ENCODE data around the gene EFCAB6.

The EFCAB6 gene

DNA sequence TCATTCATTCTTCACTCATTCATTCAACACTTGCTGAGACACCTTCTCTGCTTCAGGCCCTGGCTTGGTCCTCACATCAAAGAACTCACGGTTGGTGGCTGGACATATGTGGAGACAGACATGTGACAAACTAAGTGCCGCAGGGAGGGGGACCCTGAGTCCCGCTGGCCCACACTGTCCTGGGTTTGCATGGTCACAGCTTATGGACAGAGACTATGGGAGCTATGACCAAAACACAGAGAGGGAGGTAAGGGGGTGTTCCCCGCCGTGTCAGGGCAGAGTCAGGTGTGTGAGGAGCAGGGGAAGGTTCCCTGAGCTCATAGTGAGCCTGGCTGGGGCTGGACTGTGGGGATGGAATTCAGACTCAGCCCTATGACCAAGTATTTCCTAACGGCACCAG is 277.2 kb downstream of the EFCAB6 start:
- ATAC-seq (ENCODE audit: insufficient read depth, low read depth) (no peak), DNase-seq (no peak)
- Histone ChIP-seq H3K4me2 (ENCODE audit: insufficient read depth, low read length) (no peak overlapping the region), H3K27me3 (ENCODE audit: insufficient read depth, low read length, poor library complexity) (peaks cover 7% of the 10 kb centered on the region), H2AFZ (ENCODE audit: low read depth, low read length) (no peak overlapping the region), H3K79me2 (ENCODE audit: insufficient read depth, low read length) (no peaks in the 10 kb centered on the region), H3K9ac (ENCODE audit: low read depth, low read length) (no peak overlapping the region), H3K4me1 (ENCODE audit: insufficient read depth, low read length) (no peaks in the 10 kb centered on the region), H3K27ac (ENCODE audit: low read length) (no peak overlapping the region), H4K20me1 (ENCODE audit: insufficient read depth, low read length) (no peaks in the 10 kb centered on the region; the same call in 1 of the 2 replicates), H3K9me3 (ENCODE audit: insufficient read depth, low read length, severe bottlenecking) (no peaks in the 10 kb centered on the region), H3K36me3 (ENCODE audit: insufficient read depth, low read length) (no peaks in the 10 kb centered on the region), H3K4me3 (ENCODE audit: low read depth in 1 of 2, low read length in 2 of 2) (no peak overlapping the region)
- TF ChIP-seq, protein P1, sequence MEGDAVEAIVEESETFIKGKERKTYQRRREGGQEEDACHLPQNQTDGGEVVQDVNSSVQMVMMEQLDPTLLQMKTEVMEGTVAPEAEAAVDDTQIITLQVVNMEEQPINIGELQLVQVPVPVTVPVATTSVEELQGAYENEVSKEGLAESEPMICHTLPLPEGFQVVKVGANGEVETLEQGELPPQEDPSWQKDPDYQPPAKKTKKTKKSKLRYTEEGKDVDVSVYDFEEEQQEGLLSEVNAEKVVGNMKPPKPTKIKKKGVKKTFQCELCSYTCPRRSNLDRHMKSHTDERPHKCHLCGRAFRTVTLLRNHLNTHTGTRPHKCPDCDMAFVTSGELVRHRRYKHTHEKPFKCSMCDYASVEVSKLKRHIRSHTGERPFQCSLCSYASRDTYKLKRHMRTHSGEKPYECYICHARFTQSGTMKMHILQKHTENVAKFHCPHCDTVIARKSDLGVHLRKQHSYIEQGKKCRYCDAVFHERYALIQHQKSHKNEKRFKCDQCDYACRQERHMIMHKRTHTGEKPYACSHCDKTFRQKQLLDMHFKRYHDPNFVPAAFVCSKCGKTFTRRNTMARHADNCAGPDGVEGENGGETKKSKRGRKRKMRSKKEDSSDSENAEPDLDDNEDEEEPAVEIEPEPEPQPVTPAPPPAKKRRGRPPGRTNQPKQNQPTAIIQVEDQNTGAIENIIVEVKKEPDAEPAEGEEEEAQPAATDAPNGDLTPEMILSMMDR (IDR thresholded peaks at IDR 0.05; ENCODE audit: borderline replicate concordance, extremely low read depth, low read length, poor library complexity, severe bottlenecking), result no peak
- TF ChIP-seq EZH2 (IDR thresholded peaks at IDR 0.05; ENCODE audit: borderline replicate concordance, low read depth, low read length, severe bottlenecking), result no peak

DNA sequence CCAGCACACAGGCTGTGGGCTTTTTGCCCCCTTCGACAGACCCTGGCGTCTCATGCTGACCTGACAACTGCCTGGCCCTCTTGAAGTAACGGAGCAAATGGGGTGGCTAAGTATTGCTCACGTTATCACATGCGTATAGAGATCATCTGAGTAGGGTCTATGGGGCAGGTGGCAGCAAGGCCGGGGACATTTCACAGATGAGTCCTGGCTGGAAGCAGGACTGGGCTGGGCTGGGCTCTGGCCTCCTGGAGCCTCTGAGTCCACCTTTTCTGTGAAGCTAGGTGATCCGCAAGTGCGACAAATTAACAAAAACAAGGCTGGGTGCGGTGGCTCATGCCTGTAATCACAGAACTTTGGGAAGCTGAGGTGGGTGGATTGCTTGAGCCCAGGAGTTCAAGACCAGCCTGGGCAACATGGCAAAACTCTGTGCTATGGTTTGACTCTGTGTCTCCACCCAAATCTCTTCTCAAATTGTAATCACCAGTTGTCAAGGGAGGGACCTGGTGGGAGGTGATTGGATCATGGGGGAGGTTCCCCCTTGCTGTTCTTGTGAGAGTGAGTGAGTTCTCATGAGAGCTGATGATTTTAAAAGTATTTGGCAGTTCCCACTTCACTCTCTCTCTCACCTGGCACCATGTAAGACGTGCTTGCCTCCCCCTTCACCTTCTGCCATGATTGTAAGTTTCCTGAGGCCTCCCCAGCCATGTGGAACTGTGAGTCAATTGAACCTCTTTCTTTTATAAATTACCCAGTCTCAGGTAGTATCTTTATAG is 278.3 kb downstream of the EFCAB6 start:
- Histone ChIP-seq H3K4me3 (ENCODE audit: low read depth in 1 of 2, low read length in 2 of 2) (no peak overlapping the region), H3K36me3 (ENCODE audit: insufficient read depth, low read length) (no peaks in the 10 kb centered on the region), H3K9ac (ENCODE audit: low read depth, low read length) (no peak overlapping the region), H3K79me2 (ENCODE audit: insufficient read depth, low read length) (no peaks in the 10 kb centered on the region), H3K4me2 (ENCODE audit: insufficient read depth, low read length) (no peak overlapping the region), H4K20me1 (ENCODE audit: insufficient read depth, low read length) (no peaks in the 10 kb centered on the region), H3K27ac (ENCODE audit: low read length) (no peak overlapping the region), H3K27me3 (ENCODE audit: insufficient read depth, low read length, poor library complexity) (peaks cover 7% of the 10 kb centered on the region), H3K9me3 (ENCODE audit: insufficient read depth, low read length, severe bottlenecking) (no peaks in the 10 kb centered on the region), H2AFZ (ENCODE audit: low read depth, low read length) (no peak overlapping the region), H3K4me1 (ENCODE audit: insufficient read depth, low read length) (no peaks in the 10 kb centered on the region)
- no peak for ATAC-seq (ENCODE audit: insufficient read depth, low read depth)
- TF ChIP-seq EZH2 (IDR thresholded peaks at IDR 0.05; ENCODE audit: borderline replicate concordance, low read depth, low read length, severe bottlenecking), result no peak
- TF ChIP-seq, protein P1 (IDR thresholded peaks at IDR 0.05; ENCODE audit: borderline replicate concordance, extremely low read depth, low read length, poor library complexity, severe bottlenecking), result no peak
- no peak for DNase-seq

DNA sequence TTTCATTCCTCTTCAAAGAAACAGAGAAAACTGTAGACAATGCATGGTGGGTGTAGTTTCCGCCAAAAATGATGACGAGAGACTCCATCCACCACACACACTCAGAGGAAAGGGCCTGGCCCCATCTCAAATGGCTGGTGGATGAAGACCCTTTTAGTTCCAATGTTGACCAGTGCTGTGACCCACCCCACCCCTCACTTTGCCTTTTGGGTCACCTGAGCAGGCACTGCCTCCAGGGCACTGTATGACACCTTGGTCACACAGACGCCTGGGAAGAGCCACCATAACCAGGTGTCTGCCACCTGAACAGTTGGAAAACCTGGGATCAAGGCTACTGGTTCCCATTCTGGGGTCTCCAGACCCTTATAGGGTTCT is 279.0 kb downstream of the EFCAB6 start:
- no peaks in the 10 kb centered on the region for H3K9me3 ChIP-seq (ENCODE audit: insufficient read depth, low read length, severe bottlenecking)
- H2AFZ ChIP-seq (ENCODE audit: low read depth, low read length), result no peak overlapping the region
- H3K79me2 ChIP-seq (ENCODE audit: insufficient read depth, low read length), result no peaks in the 10 kb centered on the region
- no peak overlapping the region for H3K27ac ChIP-seq (ENCODE audit: low read length)
- DNase-seq (no peak), ATAC-seq (ENCODE audit: insufficient read depth, low read depth) (no peak)
- H3K27me3 ChIP-seq (ENCODE audit: insufficient read depth, low read length, poor library complexity), result peaks cover 7% of the 10 kb centered on the region
- H3K4me1 ChIP-seq (ENCODE audit: insufficient read depth, low read length), result no peaks in the 10 kb centered on the region
- no peak overlapping the region for H3K4me3 ChIP-seq (ENCODE audit: low read depth in 1 of 2, low read length in 2 of 2)
- no peak overlapping the region for H3K9ac ChIP-seq (ENCODE audit: low read depth, low read length)
- H3K4me2 ChIP-seq (ENCODE audit: insufficient read depth, low read length), result no peak overlapping the region
- no peaks in the 10 kb centered on the region for H4K20me1 ChIP-seq (ENCODE audit: insufficient read depth, low read length)
- TF ChIP-seq, protein P1 (IDR thresholded peaks at IDR 0.05; ENCODE audit: borderline replicate concordance, extremely low read depth, low read length, poor library complexity, severe bottlenecking), result no peak
- no peak for TF ChIP-seq EZH2 (IDR thresholded peaks at IDR 0.05; ENCODE audit: borderline replicate concordance, low read depth, low read length, severe bottlenecking)
- H3K36me3 ChIP-seq (ENCODE audit: insufficient read depth, low read length), result no peaks in the 10 kb centered on the region
